ENCODE results near the gene ABR. TPM values are rescaled to one million over a fixed set of nuclear protein-coding genes. Genes with fewer than 3 reads are reported as not detected.

The ABR gene
- total and polyA plus RNA-seq, 2 of the 8 experiments (the other 6 are each of a cell fraction or from before 2014, with no cell fraction given): 44.8 to 47.2 TPM

GRCh38 chr17:1024076-1024475 lies 155.7 kb downstream of the ABR start:
- Histone ChIP-seq H3K14ac (ENCODE audit: insufficient read length) (no peak overlapping the region), H2AFZ (ENCODE audit: low read length) (no peak overlapping the region), H3K79me1 (ENCODE audit: low read depth, low read length) (no peaks in the 10 kb centered on the region), H3K18ac (ENCODE audit: extremely low read depth, low read length) (no peak overlapping the region), H3K23me2 (ENCODE audit: low read depth, low read length) (no peaks in the 10 kb centered on the region), H3K23ac (ENCODE audit: insufficient read length) (no peak overlapping the region), H3K9me3 (ENCODE audit: insufficient read depth in 2 of 2, low read depth in 1 of 2, low read length in 1 of 2) (no peaks in the 10 kb centered on the region), H2AK5ac (ENCODE audit: low read depth, low read length) (0 out of 2 replicates have a peak overlapping the region, but pooled peaks have one; percentile 75), H2BK20ac (ENCODE audit: low read length) (no peak overlapping the region), H4K91ac (replicated peaks; ENCODE audit: insufficient read length, low read length) (no peak overlapping the region), H2BK15ac (ENCODE audit: low read length) (no peak overlapping the region), H3K36me3 (ENCODE audit: control insufficient read depth in 2 of 4, insufficient read depth in 4 of 4, low read length in 3 of 4) (no peaks in the 10 kb centered on the region), H3K9ac (replicated peaks in 1 of 4; ENCODE audit: extremely low read depth in 1 of 4, low read depth in 3 of 4, low read length in 3 of 4) (no peak overlapping the region), H4K8ac (ENCODE audit: extremely low read depth, insufficient read depth, low read length) (peak overlapping the region; percentile 11), H3K79me2 (ENCODE audit: control insufficient read depth in 1 of 2, insufficient read depth in 2 of 2, low read length in 2 of 2) (no peaks in the 10 kb centered on the region), H3K56ac (replicated peaks; ENCODE audit: insufficient read length, low read depth, low read length) (no peak overlapping the region), H3K4me1 (replicated peaks in 1 of 4; ENCODE audit: control insufficient read depth in 3 of 4, insufficient read depth in 4 of 4, low read length in 3 of 4) (no peaks in the 10 kb centered on the region), H3K4ac (replicated peaks; ENCODE audit: insufficient read length, low read depth, low read length) (no peak overlapping the region), H2BK5ac (ENCODE audit: low read depth, low read length) (peak overlapping the region; percentile 75; the same call in 1 of the 2 replicates), H4K20me1 (replicated peaks in 1 of 2; ENCODE audit: control insufficient read depth in 1 of 2, insufficient read depth in 2 of 2, low read length in 2 of 2) (no peaks in the 10 kb centered on the region), H2BK120ac (replicated peaks; ENCODE audit: low read depth, low read length) (no peak overlapping the region), H3K4me3 (ENCODE audit: extremely low read depth in 1 of 4, insufficient read depth in 2 of 4, low read depth in 3 of 4, low read length in 4 of 4) (no peak overlapping the region), H3K27ac (ENCODE audit: low read depth, low read length) (no peak overlapping the region), H4K5ac (ENCODE audit: insufficient read length, low read depth, low read length) (no peak overlapping the region), H3K27me3 (replicated peaks in 1 of 4; ENCODE audit: control insufficient read depth in 3 of 4, extremely low read depth in 1 of 4, insufficient read depth in 3 of 4, low read length in 3 of 4) (no peaks in the 10 kb centered on the region), H3K4me2 (ENCODE audit: insufficient read depth in 1 of 2, low read depth in 2 of 2, low read length in 2 of 2) (no peak overlapping the region), H2BK12ac (ENCODE audit: low read depth, low read length) (no peak overlapping the region)
- no peak for FAIRE-seq
- no peak for DNase-seq (ENCODE audit: low read depth in 1 of 2, low spot score in 2 of 2)
- POLR2A ChIA-PET (ENCODE audit: partially characterized antibody): no interaction called here
- WGBS, 2 experiments (ENCODE audit: extremely low coverage in 1 of 2, insufficient coverage in 1 of 2, insufficient read length in 1 of 2, insufficient replicate concordance in 2 of 2, low coverage in 1 of 2, low lambda C conversion rate in 2 of 2, missing lambda C conversion rate in 1 of 2): 90% methylated on average over 24 of the region's 27 CpGs; no CpG with 5 or more reads in 1 of the 2 experiments
- CTCF ChIA-PET (ENCODE audit: partially characterized antibody): interaction anchor here (2.6 kb wide), 1 partner anchor 32 kb away, joined by 14 read pairs; no protein-coding TSS in a partner anchor
- TF ChIP-seq FOSL1 (IDR thresholded peaks at IDR 0.05; ENCODE audit: insufficient read depth, low read depth, low read length) (no peak), TBP (IDR thresholded peaks at IDR 0.05; ENCODE audit: low read depth, low read length) (no peak), POLR2A (IDR thresholded peaks at IDR 0.05; ENCODE audit: control extremely low read depth in 1 of 2, low read depth in 2 of 2, low read length in 2 of 2) (no peak), ZNF274 (IDR thresholded peaks at IDR 0.05; ENCODE audit: borderline replicate concordance, extremely low read depth, low read length) (no peak), CREB1 (IDR thresholded peaks at IDR 0.05) (no peak), SIX5 (IDR thresholded peaks at IDR 0.05; ENCODE audit: low read depth, low read length) (no peak), SP4 (IDR thresholded peaks at IDR 0.05; ENCODE audit: low read length) (no peak), SUZ12 (IDR thresholded peaks at IDR 0.05; ENCODE audit: low read length) (no peak), POLR2AphosphoS5 (IDR thresholded peaks at IDR 0.05; ENCODE audit: low read depth, low read length) (no peak), USF2 (IDR thresholded peaks at IDR 0.05; ENCODE audit: low read length) (no peak), GABPA (IDR thresholded peaks at IDR 0.05; ENCODE audit: borderline replicate concordance, insufficient read depth, low read length) (no peak), ATF2 (IDR thresholded peaks at IDR 0.05; ENCODE audit: low read length) (no peak), CEBPB (IDR thresholded peaks at IDR 0.05; ENCODE audit: low read depth, low read length) (no peak)
